ENCODE measurements around the gene RAB30. TPM values are rescaled to one million over a fixed set of nuclear protein-coding genes. Genes with fewer than 3 reads are reported as not detected.

Gene RAB30
- polyA plus RNA-seq, 5 donors: 8.4 to 16.1 (median 13.2) TPM

GRCh38 chr11:83072350-83073242 lies 899 bp upstream of the RAB30 start:
- no peak for DNase-seq

DNA sequence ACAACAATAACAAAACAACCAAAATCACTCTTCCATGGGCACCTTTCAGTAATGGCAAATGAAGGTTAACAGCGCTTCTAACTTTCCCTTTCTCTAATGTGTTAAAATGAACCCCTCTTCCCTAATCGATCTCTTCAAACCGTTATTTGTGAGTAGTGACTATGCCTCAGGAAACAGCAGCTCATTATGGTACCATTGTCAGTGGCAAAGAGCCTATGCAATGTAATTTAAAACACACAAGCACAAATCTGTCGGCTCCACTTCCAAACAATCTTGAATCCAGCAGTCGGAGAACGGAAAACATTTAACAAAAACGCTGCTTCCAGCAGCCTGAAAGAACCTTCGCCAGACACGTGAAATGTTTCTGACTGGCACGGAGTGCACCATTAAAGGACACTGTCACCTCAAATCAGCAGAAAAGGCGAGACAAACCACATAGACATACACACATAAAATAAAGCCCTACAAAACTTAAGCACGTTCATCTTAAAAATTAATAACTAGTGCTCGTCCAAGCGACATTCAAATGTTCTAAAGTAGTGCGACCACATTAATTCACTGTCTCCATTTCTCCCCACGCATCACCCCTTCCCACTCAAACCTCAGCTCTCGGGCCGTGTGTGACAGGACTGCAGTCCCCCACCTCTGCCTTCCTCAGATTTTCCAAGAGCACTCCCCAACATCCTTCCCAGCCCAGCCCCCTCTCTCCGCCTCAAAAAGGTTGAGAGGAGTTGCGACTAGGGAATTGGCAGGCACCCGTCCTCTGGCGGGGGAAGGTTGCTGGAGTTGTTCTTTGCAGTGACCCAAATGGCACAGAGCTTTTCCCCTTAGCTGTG lies 748 bp downstream of the RAB30 start:
- DNase-seq: peak; percentile 44 to 55

- DNase-seq: peak in 1 of 2 donors; percentile 42
These were observed 1.5 kb downstream of the RAB30 start for GRCh38 chr11:83070044-83070701.

DNA sequence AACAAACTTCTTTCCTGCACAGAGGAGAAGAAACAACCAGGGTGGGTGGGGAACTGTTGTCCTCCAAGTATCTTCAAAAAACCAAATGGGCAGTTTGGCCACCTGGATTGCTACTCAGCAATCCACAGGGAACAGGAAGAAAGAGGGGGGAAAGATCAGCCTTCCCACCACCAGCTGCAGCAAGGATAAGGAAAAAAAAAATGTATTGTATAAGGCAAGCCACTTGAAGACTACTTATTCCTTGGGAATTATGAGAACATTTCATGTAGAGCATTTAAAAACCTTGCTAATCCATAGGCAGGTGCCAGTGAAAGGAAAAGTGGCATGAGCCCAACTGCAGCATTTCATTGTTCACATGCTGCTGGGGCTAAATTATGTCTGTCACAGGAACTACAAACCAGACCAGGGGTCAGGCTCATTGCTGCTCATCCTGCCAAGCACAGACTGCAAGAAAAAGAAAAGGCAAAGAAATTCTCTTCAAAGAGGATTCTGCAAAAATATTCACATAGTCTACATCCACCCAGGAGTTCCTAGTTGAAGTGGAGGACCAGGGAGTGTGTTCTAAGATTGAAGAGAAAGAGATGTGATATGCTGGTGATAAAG lies 2.2 kb downstream of the RAB30 start:
- no peak for DNase-seq

DNA sequence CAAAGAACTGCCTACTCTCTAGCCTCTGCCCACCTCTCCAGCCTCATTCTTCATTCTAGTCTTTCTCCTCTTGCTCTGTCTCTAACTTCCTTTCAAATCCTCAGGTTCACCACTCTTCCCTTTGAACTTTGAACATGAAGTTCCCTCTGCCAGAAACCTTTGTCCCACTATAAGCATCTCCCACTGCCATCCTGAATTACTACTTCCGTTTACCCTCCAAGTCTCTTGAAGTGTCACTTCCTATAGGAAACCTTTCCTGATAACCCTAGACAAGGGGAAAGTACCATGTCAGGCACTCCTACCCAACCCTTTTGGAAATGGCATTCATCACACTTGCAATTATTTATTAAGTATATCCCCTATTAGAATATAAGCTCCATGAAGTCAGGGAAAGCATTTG lies 3.1 kb downstream of the RAB30 start:
- no peak for DNase-seq

GRCh38 chr11:83064011-83064410 lies 7.7 kb downstream of the RAB30 start:
- no peak for DNase-seq

DNA sequence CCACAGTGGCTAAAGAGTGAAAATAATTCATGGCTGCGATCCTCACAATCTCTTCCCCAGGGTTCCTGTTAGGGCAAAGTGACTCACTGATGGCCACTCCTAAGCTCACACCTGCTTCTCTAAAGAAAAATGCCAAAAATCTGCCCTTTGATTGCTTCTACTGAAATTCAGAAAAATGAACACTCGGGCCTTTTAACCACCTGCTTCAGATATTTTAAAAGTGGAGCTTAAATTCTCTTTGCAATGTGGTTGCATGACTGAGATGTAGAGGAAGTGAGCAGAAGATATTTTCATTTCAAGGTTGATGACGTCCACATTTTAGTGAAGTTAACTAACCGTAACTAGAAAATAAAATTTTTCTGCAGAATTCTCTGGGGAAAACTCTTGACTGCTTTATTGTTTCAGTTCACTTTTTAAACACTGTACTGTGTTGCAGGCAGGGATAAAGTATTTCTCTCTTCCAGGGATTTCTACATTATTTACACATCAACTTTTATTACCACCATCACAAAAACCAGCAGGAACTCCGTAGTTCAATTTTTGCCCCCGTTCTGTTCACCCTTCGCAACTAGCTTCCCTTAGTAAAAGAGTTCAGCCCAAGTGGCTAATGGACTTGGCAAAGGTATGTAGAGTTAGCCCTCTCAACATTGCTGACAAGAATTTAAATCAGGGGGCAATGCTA lies 8.5 kb downstream of the RAB30 start:
- DNase-seq: no peak

GRCh38 chr11:83061883-83062282 lies 9.8 kb downstream of the RAB30 start:
- DNase-seq: no peak

DNA sequence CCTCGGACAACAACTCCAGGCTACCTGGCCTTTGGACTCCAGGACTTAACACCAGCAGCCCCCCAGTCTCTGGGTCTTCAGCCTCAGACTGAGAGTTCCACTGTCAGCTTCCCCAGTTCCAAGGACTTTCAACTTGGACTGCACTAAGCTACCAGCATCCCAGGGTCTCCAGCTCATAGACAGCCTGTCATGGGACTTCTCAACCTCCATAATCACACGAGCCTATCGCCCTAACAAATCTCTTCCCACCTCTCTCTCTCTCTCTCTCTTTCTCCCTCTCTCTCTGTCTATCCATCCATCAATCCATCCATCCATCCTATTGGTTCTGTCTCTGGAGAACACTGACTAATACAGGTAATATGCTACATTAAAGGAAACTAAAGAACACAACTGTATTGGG lies 10.7 kb downstream of the RAB30 start:
- no peak for DNase-seq

- no peak for DNase-seq
These were observed 14.0 kb downstream of the RAB30 start for GRCh38 chr11:83057721-83058120.

DNA sequence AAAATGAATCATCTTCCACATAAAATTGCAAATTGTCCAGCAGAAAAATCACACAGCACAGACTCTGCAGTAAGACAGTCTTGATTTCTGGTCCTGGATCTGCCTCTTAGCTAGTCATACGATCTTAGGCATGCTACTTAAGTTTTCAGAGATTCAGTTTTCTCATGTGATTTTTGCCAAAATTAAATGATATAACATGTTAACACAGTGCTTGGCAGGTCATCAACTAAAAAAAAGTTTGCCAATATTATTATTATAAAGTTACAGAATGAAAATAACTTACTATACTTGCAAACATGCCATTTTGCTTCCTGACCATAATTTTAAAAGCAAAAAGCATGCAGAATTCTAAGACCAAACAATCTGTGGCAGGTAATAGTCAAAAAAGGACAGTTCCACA lies 15.1 kb downstream of the RAB30 start:
- no peak for DNase-seq

- no peak for DNase-seq
These were observed 15.5 kb downstream of the RAB30 start for GRCh38 chr11:83056204-83056603.

DNA sequence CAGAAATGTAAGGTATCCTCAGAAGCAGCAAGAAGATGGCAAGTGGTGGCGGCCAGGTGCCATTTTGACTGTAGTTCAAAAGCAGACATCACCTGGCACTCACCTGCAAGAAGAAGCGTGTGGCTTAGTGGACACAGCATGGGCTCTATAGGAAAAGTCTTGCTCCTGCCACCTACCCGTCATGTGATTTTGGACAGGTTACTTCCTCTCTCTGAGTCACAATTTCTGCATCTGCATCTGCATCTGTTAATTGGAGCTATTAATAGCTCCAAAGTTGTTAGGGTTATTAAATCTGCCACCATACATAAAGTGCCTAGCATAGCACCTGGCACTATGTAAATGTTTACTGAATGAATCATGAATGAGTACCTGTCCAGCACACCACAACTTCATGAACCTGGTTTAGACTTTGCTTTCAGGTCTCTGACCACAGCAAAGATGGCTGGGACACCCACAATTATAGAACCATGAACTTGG lies 16.8 kb downstream of the RAB30 start:
- DNase-seq: no peak

- DNase-seq: no peak
These were observed 17.7 kb downstream of the RAB30 start for GRCh38 chr11:83054001-83054400.

DNA sequence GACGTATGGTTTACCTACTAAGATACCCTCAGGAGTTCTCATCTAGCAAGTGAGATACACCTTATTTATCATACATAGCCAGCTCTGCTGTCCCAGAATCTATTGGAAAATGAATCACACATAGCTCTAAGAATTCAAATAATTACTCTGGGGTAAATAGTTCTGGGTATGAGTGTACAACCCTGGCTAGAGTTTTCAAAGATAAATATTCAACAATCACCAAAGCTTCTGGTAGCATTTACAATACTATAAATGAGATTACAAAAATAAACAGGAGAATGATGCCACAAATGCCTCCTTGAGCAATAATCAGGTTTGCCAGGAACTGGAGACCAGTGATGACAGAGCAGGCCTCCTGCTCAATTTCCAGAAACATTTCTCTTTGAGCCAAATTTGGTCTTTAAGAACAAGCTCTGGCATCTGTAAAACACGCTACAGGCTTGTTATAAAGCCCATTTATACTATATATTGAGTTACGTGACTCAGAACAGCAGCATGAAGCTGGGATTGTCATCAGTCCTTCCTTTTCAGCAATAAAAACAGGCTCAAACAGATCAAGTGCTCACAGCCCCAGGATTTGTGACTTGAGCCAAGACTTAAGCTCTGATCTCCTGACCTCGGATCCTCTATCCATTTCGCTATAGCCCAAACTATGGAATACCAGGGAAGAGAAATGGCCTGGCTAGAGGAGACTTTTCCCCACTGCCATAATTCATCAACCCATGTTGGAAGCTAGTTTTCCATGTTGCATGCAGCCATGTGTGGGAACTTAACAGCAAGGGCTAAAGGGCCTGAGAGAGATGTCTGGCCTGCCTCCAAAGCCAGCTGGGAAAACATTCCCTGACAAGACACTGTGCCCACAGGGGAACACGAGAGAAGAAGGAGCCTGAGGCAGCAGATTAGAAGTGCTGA lies 19.7 kb downstream of the RAB30 start:
- no peak for DNase-seq

DNA sequence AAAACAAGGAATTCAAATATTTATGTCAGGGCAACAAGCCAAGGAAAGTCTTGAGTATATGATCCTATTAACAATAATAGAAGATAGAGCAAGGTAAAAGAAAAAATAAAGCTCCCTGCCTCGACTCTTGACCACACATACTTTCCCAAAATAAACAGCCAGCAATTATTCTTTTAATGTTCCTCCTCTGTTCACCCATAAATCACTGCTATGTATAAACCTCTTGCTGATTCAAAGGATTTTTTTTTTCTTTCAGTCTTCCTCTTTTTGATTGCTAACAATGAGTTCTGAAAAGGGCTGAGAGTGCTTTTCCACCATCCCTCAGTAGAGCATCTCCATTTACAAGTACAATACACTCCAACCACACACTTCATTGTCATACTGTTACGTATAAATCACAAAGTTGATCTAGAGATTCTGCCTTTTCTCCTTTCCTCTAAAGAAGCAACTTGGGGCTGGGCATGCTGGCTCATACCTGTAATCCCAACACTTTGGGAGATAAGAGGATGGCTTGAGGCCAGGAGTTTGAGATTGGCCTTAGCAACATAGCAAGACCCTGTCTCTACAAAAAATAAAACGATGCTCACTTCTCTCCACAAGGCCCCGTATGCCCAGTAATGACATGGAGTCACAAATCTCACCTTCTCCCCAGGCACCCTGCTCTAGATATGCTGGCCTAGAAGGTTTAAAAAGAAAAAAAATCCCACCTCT lies 24.0 kb downstream of the RAB30 start:
- no peak for DNase-seq

DNA sequence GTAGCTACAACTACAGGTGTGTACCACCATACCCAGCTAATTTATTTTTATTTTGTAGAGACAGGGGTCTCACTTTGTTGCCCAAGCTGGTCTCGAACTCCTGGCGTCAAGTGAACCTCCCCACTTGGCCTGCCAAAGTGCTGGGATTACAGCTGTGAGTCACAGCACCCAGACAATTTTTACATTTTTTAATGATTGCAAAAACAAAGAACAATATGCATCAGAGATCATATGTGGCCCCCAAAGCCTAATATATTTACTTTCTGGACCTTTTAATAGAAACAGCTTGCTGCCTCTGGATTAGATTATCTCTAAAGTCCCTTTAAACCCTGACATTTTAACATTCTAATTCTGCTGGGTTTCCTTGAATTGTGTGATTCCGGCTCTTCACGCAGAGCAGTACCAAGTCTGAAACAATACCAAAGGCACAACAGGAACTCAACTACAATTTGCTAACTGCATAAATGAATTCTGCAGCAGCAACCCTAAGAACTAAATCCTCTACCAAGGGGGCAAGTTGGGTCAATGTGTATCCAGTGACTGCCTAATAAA lies 25.0 kb downstream of the RAB30 start:
- no peak for DNase-seq

GRCh38 chr11:83044958-83045712 lies 26.6 kb downstream of the RAB30 start:
- no peak for DNase-seq

Data from right lung (tissue), 5 donors.